Activated T-helper 1 cell treated with anti-CD3 and anti-CD28 coated beads, Interleukin-12 subunit alpha, Interleukin-12 subunit beta, Interleukin-2, Interleukin-4 antibody, amounts not matched to agents 30 ng/mL and 10 ng/mL and 1 ng/mL, durations not matched to agents 14 hours and 24 hours and 36 hours (primary cell): Measurements from ENCODE around the gene GGN. TPM values are rescaled to one million over a fixed set of nuclear protein-coding genes. Genes with fewer than 3 reads are reported as not detected.

ENCODE experiments used
- DNase-seq: peaks from one replicate; pipeline ENCODE4 v3.0.0; 2021; ENCODE audit warnings: low spot score
- H3K27ac Mint-ChIP-seq: one replicate; pipeline ENCODE4 v1.8.0; 2021; ENCODE audit warnings: mild to moderate bottlenecking, mixed read lengths
- H3K27me3 Mint-ChIP-seq: one replicate; pipeline ENCODE4 v1.8.0; 2022; ENCODE audit warnings: mild to moderate bottlenecking, moderate library complexity, mixed read lengths; ENCODE audit not compliant: insufficient read depth
- H3K36me3 Mint-ChIP-seq: one replicate; pipeline ENCODE4 v1.8.0; 2021; ENCODE audit warnings: low read depth, mixed read lengths
- H3K4me1 Mint-ChIP-seq: one replicate; pipeline ENCODE4 v1.8.0; 2021; ENCODE audit warnings: low read depth, mixed read lengths
- H3K4me3 Mint-ChIP-seq: one replicate; pipeline ENCODE4 v1.8.0; 2021; ENCODE audit warnings: mild to moderate bottlenecking, moderate library complexity, mixed read lengths
- H3K9me3 Mint-ChIP-seq: one replicate; pipeline ENCODE4 v1.8.0; 2021; ENCODE audit warnings: mixed read lengths
- intact Hi-C: fragments of 100-400 bp; cut with micrococcal nuclease; formaldehyde crosslinking; loops from one replicate; pipeline ENCODE4 v1.15.1; 2024
- total RNA-seq: library from RNA; stranded (reverse); gene quantifications from 2 replicates; pipeline ENCODE4 v1.2.3, GENCODE V29; 2022

The GGN gene
- total RNA-seq, 1 donor from 2014 or later: 0.39 TPM

- intact Hi-C loops: loop anchor here (2.0 to 10.0 kb wide), 4 partner anchors 65 to 965 kb away; partner anchors contain the start of genes FAM98C, ZNF527, ZNF569 and ZNF570
- Mint-ChIP-seq H3K9me3 (no peaks in the 10 kb centered on the region), H3K4me1 (peaks cover 6% of the 10 kb centered on the region), H3K27ac (peak overlapping the region; percentile 99), H3K4me3 (peak overlapping the region; percentile 94), H3K36me3 (no peaks in the 10 kb centered on the region), H3K27me3 (no peaks in the 10 kb centered on the region)
- DNase-seq: no peak
Measured at GRCh38 chr19:38337360-38337653, 50.5 kb downstream of the GGN start.

GRCh38 chr19:38336638-38337359, 51.0 kb downstream of the GGN start:
- peak; percentile 94 for DNase-seq
- intact Hi-C loops: loop anchor here (1.0 to 10.0 kb wide), 11 partner anchors 26 to 964 kb away; partner anchors contain the start of genes ECH1, EIF3K, FAM98C and MRPS12
- Mint-ChIP-seq H3K36me3 (no peaks in the 10 kb centered on the region), H3K4me1 (peaks cover 6% of the 10 kb centered on the region), H3K4me3 (peak overlapping the region; percentile 94), H3K9me3 (no peaks in the 10 kb centered on the region), H3K27ac (peak overlapping the region; percentile 99), H3K27me3 (no peaks in the 10 kb centered on the region)

- Mint-ChIP-seq H3K36me3 (no peaks in the 10 kb centered on the region), H3K9me3 (no peaks in the 10 kb centered on the region), H3K4me3 (peak overlapping the region; percentile 94), H3K27me3 (no peaks in the 10 kb centered on the region), H3K4me1 (peaks cover 6% of the 10 kb centered on the region), H3K27ac (peak overlapping the region; percentile 99)
- DNase-seq: peak; percentile 94
- intact Hi-C loops: loop anchor here (1.0 to 10.0 kb wide), 20 partner anchors 20 to 964 kb away; partner anchors contain the start of genes ECH1, EIF3K, FAM98C and MRPS12
Measured at GRCh38 chr19:38335949-38336637, 51.7 kb downstream of the GGN start.

Other genes starting within 250 kb of the GGN start
- gene DPF1, start 163.8 kb downstream of the GGN start, total RNA-seq: 1.4 and 1.7 TPM in 2 replicates
- 65.1 and 66.9 TPM in 2 replicates for gene PPP1R14A, start 131.7 kb downstream of the GGN start, total RNA-seq
- gene SPINT2, start 123.5 kb downstream of the GGN start, total RNA-seq: 79.6 and 86.8 TPM in 2 replicates
- gene C19orf33, start 83.8 kb downstream of the GGN start, total RNA-seq: 0.71 TPM in 1 of 2 replicates, not detected in the other
- 89.8 and 96.0 TPM in 2 replicates for gene YIF1B, start 72.1 kb downstream of the GGN start, total RNA-seq
- 21.1 and 22.1 TPM in 2 replicates for gene KCNK6, start 68.2 kb downstream of the GGN start, total RNA-seq
- gene CATSPERG, start 52.2 kb downstream of the GGN start, total RNA-seq: 3.0 and 4.8 TPM in 2 replicates
- gene PSMD8, start 13.5 kb downstream of the GGN start, total RNA-seq: 292 and 298 TPM in 2 replicates
- 2.2 and 2.6 TPM in 2 replicates for gene SPRED3, start 663 bp upstream of the GGN start, total RNA-seq
- gene FAM98C, start 15.1 kb upstream of the GGN start, total RNA-seq: 26.6 and 27.5 TPM in 2 replicates
- 1.5 and 1.8 TPM in 2 replicates for gene RASGRP4, start 38.2 kb upstream of the GGN start, total RNA-seq
- gene RYR1, start 45.7 kb upstream of the GGN start, total RNA-seq: 2.6 and 3.8 TPM in 2 replicates
- gene MAP4K1, start 229.9 kb upstream of the GGN start, total RNA-seq: 159 and 182 TPM in 2 replicates
- 309 and 326 TPM in 2 replicates for gene EIF3K, start 231.2 kb upstream of the GGN start, total RNA-seq